GM23248 (cell line): ENCODE results near the gene ZBTB20.

Experiments used
- EZH2 ChIP-seq: fragments of 200-600 bp; sonication (generic); IDR thresholded peaks from 2 replicates; pipeline ENCODE4 v1.6.1; 2018; ENCODE audit warnings: antibody characterized with exemption, mild to moderate bottlenecking; ENCODE audit not compliant: insufficient read depth, poor library complexity, severe bottlenecking
- EZH2phosphoT487 ChIP-seq: fragments of 200-600 bp; sonication (generic); IDR thresholded peaks from 2 replicates; pipeline ENCODE4 v1.6.1; 2018; ENCODE audit warnings: antibody characterized with exemption, moderate library complexity, mild to moderate bottlenecking, low read depth; ENCODE audit not compliant: insufficient read depth

DNA sequence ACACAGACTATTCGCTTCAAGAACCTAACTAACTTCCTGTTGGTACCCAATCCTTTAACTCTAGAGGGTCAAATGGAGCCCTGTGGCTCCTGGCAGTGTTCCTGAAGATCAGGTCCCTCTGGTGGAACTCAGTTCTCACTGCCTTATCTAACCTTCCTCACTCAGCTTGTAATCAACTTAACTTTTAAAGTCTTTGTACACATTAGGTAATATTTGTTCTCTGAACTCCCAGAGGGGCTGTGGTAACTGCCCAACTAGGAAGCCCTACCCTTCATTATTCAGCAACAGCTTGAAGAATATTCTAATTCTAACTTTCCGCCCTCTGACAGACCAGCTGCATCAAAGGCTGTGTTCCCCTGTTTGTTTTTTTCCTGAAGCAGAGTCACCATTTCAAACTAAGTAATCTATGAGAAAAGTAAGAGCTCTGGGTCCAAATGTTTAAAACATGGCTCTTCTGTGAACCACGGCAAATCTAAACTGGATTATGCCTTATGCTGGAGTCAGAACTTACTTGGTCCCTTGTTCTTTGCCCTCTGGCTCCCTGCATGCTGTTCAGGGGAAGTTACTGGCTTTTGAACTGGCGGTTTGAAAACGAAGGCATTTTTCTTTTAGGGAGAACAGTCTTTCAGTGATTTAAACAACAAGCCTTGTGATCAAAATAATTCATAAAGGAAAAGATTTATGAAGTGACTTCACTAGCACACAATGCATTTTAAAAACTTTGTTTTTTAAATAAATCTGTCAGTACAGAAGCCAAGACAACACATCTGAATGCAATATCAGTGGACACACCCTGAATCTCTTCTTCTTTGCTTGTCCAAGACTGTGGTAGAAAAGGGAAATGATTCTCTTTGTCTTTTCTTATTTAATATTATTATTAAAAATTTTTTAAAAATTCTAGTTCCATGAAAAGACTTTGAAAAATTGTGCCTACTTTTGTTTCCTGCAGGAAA lies 487.7 kb downstream of the ZBTB20 start:
- TF ChIP-seq EZH2 (no peak), EZH2phosphoT487 (no peak)
